Gastroesophageal sphincter (tissue), 4 donors: ENCODE measurements around the gene AFM. TPM values are rescaled to one million over a fixed set of nuclear protein-coding genes. Genes with fewer than 3 reads are reported as not detected.

Source experiments
- ATAC-seq: fragments of 150-250 bp; one replicate; pipeline ENCODE4 v1.9.1; 2016; ENCODE audit warnings: mild to moderate bottlenecking, moderate library complexity
- H3K27ac ChIP-seq, 4 donors: fragments of 200-600 bp; sonication (generic) in 3 of 4; 1 replicate in 3 of 4; 2 replicates in 1 of 4; pipeline ENCODE4 v1.5.1; 2016 to 2019
- H3K27me3 ChIP-seq: fragments of 200-600 bp; sonication (generic); one replicate; pipeline ENCODE4 v1.5.1; 2019
- H3K36me3 ChIP-seq, 2 donors: fragments of 200-600 bp; sonication (generic); one replicate each; pipeline ENCODE4 v1.5.1; 2019; ENCODE audit warnings: control low read depth in 1 of 2
- H3K4me1 ChIP-seq, 3 donors: fragments of 200-600 bp; sonication (generic); 1 replicate in 2 of 3; 2 replicates in 1 of 3; pipeline ENCODE4 v1.5.1; 2016 to 2019; ENCODE audit warnings: control low read depth in 2 of 3
- H3K4me3 ChIP-seq, 2 donors: fragments of 200-600 bp; sonication (generic); one replicate each; pipeline ENCODE4 v1.5.1; 2019; ENCODE audit warnings: mild to moderate bottlenecking in 1 of 2, moderate library complexity in 1 of 2
- H3K9me3 ChIP-seq, 3 donors: fragments of 200-600 bp; sonication (generic); one replicate each; pipeline ENCODE4 v1.5.1; 2017 to 2019; ENCODE audit warnings: control low read depth in 2 of 3
- CTCF ChIP-seq, 4 experiments: fragments of 200-600 bp in 2 of 4; fragments of 450-650 bp in 2 of 4; sonication (generic) in 1 of 4; IDR thresholded peaks; one replicate each; pipeline ENCODE4 v1.5.1; 2017 to 2019; ENCODE audit warnings: antibody characterized with exemption in 4 of 4, mild to moderate bottlenecking in 2 of 4, moderate library complexity in 2 of 4
- EP300 ChIP-seq: sonication (generic); formaldehyde crosslinking; IDR thresholded peaks from one replicate; pipeline ENCODE4 v1.6.1; 2017; ENCODE audit warnings: antibody characterized with exemption, mild to moderate bottlenecking
- POLR2A ChIP-seq, 2 donors: fragments of 450-650 bp; IDR thresholded peaks; one replicate each; pipeline ENCODE4 v1.6.1; 2017; ENCODE audit warnings: antibody characterized with exemption in 2 of 2, mild to moderate bottlenecking in 2 of 2, moderate library complexity in 1 of 2
- POLR2AphosphoS5 ChIP-seq: sonication (generic); formaldehyde crosslinking; IDR thresholded peaks from one replicate; pipeline ENCODE4 v1.6.1; 2017; ENCODE audit warnings: antibody characterized with exemption
- WGBS, 2 donors: methylation state at CpG; one replicate each; pipeline ENCODE4 v1.1.5; 2018; ENCODE audit warnings: low coverage in 1 of 2; 5-methylcytosine and 5-hydroxymethylcytosine counted together
- total RNA-seq, 4 donors: library from RNA; depleted of rRNA; stranded (reverse); fragments of >200 nt; gene quantifications; one replicate each; pipeline ENCODE4 v1.1.0, GENCODE V29; 2016

The AFM gene
- total RNA-seq, 4 donors from 2014 or later: not detected

DNA sequence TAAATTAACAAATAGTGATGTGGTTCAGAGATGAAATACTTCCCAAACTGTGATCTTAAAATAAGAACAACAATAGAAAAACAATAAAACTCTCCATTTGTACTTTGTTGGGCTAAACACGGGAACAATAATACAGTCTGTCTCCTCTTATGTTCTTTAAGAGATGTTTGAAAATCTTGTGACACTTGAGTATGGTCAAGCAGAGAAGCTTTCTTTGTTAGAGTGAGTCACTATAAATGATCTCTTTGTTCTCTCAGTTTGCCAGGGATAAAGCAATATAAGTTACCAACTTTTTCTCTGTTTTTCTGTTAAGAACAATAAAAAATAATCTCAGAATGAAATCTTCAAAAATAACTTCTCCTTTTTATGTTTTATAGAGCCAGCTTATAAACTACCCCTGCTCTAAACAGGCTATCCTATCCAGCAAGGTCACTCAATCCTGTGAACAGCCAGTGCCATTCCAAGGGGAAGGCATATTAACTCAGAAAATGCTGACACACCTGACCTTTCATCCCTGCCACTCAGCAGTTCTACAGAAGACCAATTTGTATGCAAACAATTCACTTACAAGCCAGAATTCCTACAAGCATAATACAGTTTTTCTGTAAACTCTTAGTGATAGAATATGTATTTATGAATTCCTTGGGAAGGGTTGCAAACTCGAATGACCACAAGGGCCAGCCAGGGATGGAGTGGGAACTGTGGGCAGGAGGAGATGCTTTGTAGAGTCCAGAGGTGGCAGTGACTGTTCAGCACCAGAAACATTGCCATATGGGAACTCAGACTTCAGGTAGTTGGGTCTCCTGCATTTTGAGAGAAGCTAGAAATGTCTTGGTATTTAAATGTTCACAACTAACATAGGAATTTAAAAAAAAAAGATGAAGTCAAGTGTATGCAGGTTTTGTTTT, 52.2 kb downstream of the AFM start:
- H3K9me3 ChIP-seq: no peaks in the 10 kb centered on the region

GRCh38 chr4:73538162-73538561, 56.6 kb downstream of the AFM start:
- no peak for ATAC-seq

More for the DNA sequence above, 52.2 kb downstream of the AFM start:
- 75 to 90% methylated on average over 2 of the region's 2 CpGs for WGBS, 2 donors
- Histone ChIP-seq H3K4me1 (no peaks in the 10 kb centered on the region), H3K27ac (no peak overlapping the region), H3K27me3 (no peaks in the 10 kb centered on the region), H3K36me3 (no peaks in the 10 kb centered on the region), H3K4me3 (no peak overlapping the region)
- no peak for TF ChIP-seq POLR2AphosphoS5
- TF ChIP-seq EP300: no peak
- no peak for TF ChIP-seq POLR2A (IDR thresholded peaks at IDR 0.05)
- no peak for TF ChIP-seq CTCF (IDR thresholded peaks at IDR 0.05)
- ATAC-seq: no peak

GRCh38 chr4:73539386-73539785, 57.8 kb downstream of the AFM start:
- TF ChIP-seq CTCF (IDR thresholded peaks at IDR 0.05): no peak
- TF ChIP-seq EP300: no peak
- no peak for TF ChIP-seq POLR2AphosphoS5
- no peak for TF ChIP-seq POLR2A (IDR thresholded peaks at IDR 0.05)

More at GRCh38 chr4:73538162-73538561, 56.6 kb downstream of the AFM start:
- no peak for TF ChIP-seq POLR2A (IDR thresholded peaks at IDR 0.05)
- TF ChIP-seq EP300: no peak
- no peak for TF ChIP-seq CTCF (IDR thresholded peaks at IDR 0.05)
- no peak for TF ChIP-seq POLR2AphosphoS5
- no peaks in the 10 kb centered on the region for H3K27me3 ChIP-seq
- no peak overlapping the region for H3K4me3 ChIP-seq
- no peaks in the 10 kb centered on the region for H3K4me1 ChIP-seq
- 85 to 89% methylated on average over 2 of the region's 2 CpGs for WGBS, 2 donors
- no peak overlapping the region for H3K27ac ChIP-seq
- H3K36me3 ChIP-seq: no peaks in the 10 kb centered on the region
- H3K9me3 ChIP-seq: no peaks in the 10 kb centered on the region

GRCh38 chr4:73540826-73541225, 59.3 kb downstream of the AFM start:
- no peaks in the 10 kb centered on the region for H3K27me3 ChIP-seq
- ATAC-seq: no peak
- no peak overlapping the region for H3K27ac ChIP-seq
- H3K36me3 ChIP-seq: no peaks in the 10 kb centered on the region
- H3K4me1 ChIP-seq: no peaks in the 10 kb centered on the region
- WGBS, 2 donors: 65 to 82% methylated on average over 1 to 3 of the region's 3 CpGs
- H3K9me3 ChIP-seq: no peaks in the 10 kb centered on the region
- TF ChIP-seq POLR2A (IDR thresholded peaks at IDR 0.05) (no peak), CTCF (IDR thresholded peaks at IDR 0.05) (no peak), POLR2AphosphoS5 (no peak), EP300 (no peak)
- no peak overlapping the region for H3K4me3 ChIP-seq

More at GRCh38 chr4:73539386-73539785, 57.8 kb downstream of the AFM start:
- no peak overlapping the region for H3K27ac ChIP-seq
- H3K4me3 ChIP-seq: no peak overlapping the region
- 0 to 17% methylated on average over 3 to 4 of the region's 4 CpGs for WGBS, 2 donors
- no peaks in the 10 kb centered on the region for H3K9me3 ChIP-seq
- H3K36me3 ChIP-seq: no peaks in the 10 kb centered on the region
- no peaks in the 10 kb centered on the region for H3K4me1 ChIP-seq
- no peak for ATAC-seq
- no peaks in the 10 kb centered on the region for H3K27me3 ChIP-seq

DNA sequence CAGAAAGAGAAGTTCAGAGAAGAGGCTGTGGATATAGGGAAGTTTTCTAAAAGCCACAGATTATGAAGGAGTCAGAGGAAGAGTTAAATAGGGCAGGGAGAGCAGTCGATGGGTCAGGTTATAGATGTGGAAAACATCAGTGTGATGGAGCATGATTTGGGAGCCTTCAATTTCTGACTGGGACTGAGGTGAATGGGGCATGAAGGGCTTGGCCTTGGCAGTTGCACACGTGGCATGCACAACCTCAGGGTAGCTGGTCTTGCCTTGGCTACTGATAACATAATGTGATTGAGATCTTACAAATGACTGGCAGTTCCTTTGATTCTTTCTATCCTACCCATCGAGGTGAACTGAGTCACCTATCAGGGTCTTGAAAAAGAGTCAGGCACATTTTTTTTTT, 59.7 kb downstream of the AFM start:
- H3K4me3 ChIP-seq: no peak overlapping the region
- TF ChIP-seq POLR2AphosphoS5 (no peak), EP300 (no peak), CTCF (IDR thresholded peaks at IDR 0.05) (no peak), POLR2A (IDR thresholded peaks at IDR 0.05) (no peak)
- 58 to 74% methylated on average over 2 to 3 of the region's 3 CpGs for WGBS, 2 donors
- ATAC-seq: no peak
- H3K9me3 ChIP-seq: no peaks in the 10 kb centered on the region
- H3K27me3 ChIP-seq: no peaks in the 10 kb centered on the region
- no peaks in the 10 kb centered on the region for H3K36me3 ChIP-seq
- H3K27ac ChIP-seq: no peak overlapping the region
- no peaks in the 10 kb centered on the region for H3K4me1 ChIP-seq
